H1 (cell line): ENCODE results near the gene NSFL1C.

Experiments
- EP300 ChIP-seq, 2 experiments: IDR thresholded peaks; 1 replicate in 1 of 2; 2 replicates in 1 of 2; pipeline ENCODE4 v1.6.1; 2011 to 2012; ENCODE audit warnings: low read depth in 2 of 2, low read length in 2 of 2, mild to moderate bottlenecking in 2 of 2, borderline replicate concordance in 1 of 2, inconsistent platforms in 1 of 2, moderate library complexity in 1 of 2
- PHF8 ChIP-seq: fragments of 200-600 bp; sonication (generic); conservative IDR thresholded peaks from 2 replicates; pipeline ENCODE4 v1.7.1; 2012; ENCODE audit warnings: low read depth, mild to moderate bottlenecking, inconsistent platforms, low read length, moderate library complexity
- POLR2A ChIP-seq, 2 experiments: IDR thresholded peaks; 1 replicate in 1 of 2; 2 replicates in 1 of 2; pipeline ENCODE4 v1.6.1; 2011; ENCODE audit warnings: low read depth in 2 of 2, low read length in 2 of 2, mild to moderate bottlenecking in 2 of 2; ENCODE audit errors: control extremely low read depth in 1 of 2
- RAD21 ChIP-seq, 2 experiments: IDR thresholded peaks in 1 of 2; conservative IDR thresholded peaks in 1 of 2; 2 replicates each; pipeline ENCODE4 v1.6.1; 2011; ENCODE audit warnings: low read depth in 2 of 2, low read length in 2 of 2, improper control_type of control experiment in 1 of 2, inconsistent platforms in 1 of 2, mild to moderate bottlenecking in 1 of 2, moderate library complexity in 1 of 2
- SP1 ChIP-seq: IDR thresholded peaks from 2 replicates; pipeline ENCODE4 v1.6.1; 2011; ENCODE audit warnings: low read depth, low read length
- SUZ12 ChIP-seq: fragments of 200-600 bp; sonication (generic); IDR thresholded peaks from 2 replicates; pipeline ENCODE4 v1.6.1; 2012; ENCODE audit warnings: mild to moderate bottlenecking, inconsistent platforms, low read length, moderate library complexity, mixed read lengths
- TEAD4 ChIP-seq: IDR thresholded peaks from 2 replicates; pipeline ENCODE4 v1.6.1; 2012; ENCODE audit warnings: low read depth, low read length, inconsistent platforms, mixed read lengths

GRCh38 chr20:1396702-1397101 is 69.9 kb downstream of the NSFL1C start:
- TF ChIP-seq SUZ12 (no peak), EP300 (IDR thresholded peaks at IDR 0.05; ENCODE audit: borderline replicate concordance in 1 of 2, low read depth in 2 of 2, low read length in 2 of 2) (no peak), RAD21 (IDR thresholded peaks at IDR 0.05 in 1 of 2, conservative IDR thresholded peaks at IDR 0.05 in 1 of 2; ENCODE audit: low read depth in 2 of 2, low read length in 2 of 2) (no peak), POLR2A (IDR thresholded peaks at IDR 0.05; ENCODE audit: control extremely low read depth in 1 of 2, low read depth in 2 of 2, low read length in 2 of 2) (no peak), TEAD4 (no peak), PHF8 (no peak), SP1 (no peak)
